ENCODE measurements around the gene GAK.

GAK gene

GRCh38 chr4:907103-907400 is 25.1 kb downstream of the GAK start:
- DNase-seq (ENCODE audit: low spot score), result no peak
- Histone ChIP-seq H3K27ac (no peak overlapping the region), H3K4me3 (no peak overlapping the region)
- TF ChIP-seq CTCF (IDR thresholded peaks at IDR 0.05), result no peak

- no peak for TF ChIP-seq CTCF (IDR thresholded peaks at IDR 0.05)
- Histone ChIP-seq H3K4me3 (no peak overlapping the region), H3K27ac (no peak overlapping the region)
- no peak for DNase-seq (ENCODE audit: low spot score)
Observed at GRCh38 chr4:906339-907102, 25.6 kb downstream of the GAK start.

- no peak overlapping the region for H3K4me3 ChIP-seq
- no peak overlapping the region for H3K27ac ChIP-seq
- no peak for DNase-seq (ENCODE audit: low spot score)
- TF ChIP-seq CTCF (IDR thresholded peaks at IDR 0.05), result no peak
Observed at GRCh38 chr4:905485-906338, 26.4 kb downstream of the GAK start.

- DNase-seq (ENCODE audit: low spot score), result no peak
- H3K27ac ChIP-seq, result no peak overlapping the region
- TF ChIP-seq CTCF (IDR thresholded peaks at IDR 0.05), result no peak
Observed at GRCh38 chr4:903066-904046, 28.8 kb downstream of the GAK start.

GRCh38 chr4:901192-901910 is 30.8 kb downstream of the GAK start:
- H3K4me3 ChIP-seq, result no peak overlapping the region
- no peak for DNase-seq (ENCODE audit: low spot score)
- no peak overlapping the region for H3K27ac ChIP-seq
- TF ChIP-seq CTCF (IDR thresholded peaks at IDR 0.05), result no peak

More at GRCh38 chr4:903066-904046, 28.8 kb downstream of the GAK start:
- no peak overlapping the region for H3K4me3 ChIP-seq

- Histone ChIP-seq H3K4me3 (no peak overlapping the region), H3K27ac (no peak overlapping the region)
- no peak for TF ChIP-seq CTCF (IDR thresholded peaks at IDR 0.05)
- DNase-seq (ENCODE audit: low spot score), result no peak
Observed at GRCh38 chr4:900721-901120, 31.4 kb downstream of the GAK start.
